ENCODE measurements around the gene PCP4L1.

PCP4L1 gene

GRCh38 chr1:161258439-161259344, at the start of gene PCP4L1:
Gene PCP4L1, plus strand, starts transcription at chr1:161258745. Its CDS starts 230 bp downstream, at chr1:161258975.
- TF ChIP-seq, protein P1, sequence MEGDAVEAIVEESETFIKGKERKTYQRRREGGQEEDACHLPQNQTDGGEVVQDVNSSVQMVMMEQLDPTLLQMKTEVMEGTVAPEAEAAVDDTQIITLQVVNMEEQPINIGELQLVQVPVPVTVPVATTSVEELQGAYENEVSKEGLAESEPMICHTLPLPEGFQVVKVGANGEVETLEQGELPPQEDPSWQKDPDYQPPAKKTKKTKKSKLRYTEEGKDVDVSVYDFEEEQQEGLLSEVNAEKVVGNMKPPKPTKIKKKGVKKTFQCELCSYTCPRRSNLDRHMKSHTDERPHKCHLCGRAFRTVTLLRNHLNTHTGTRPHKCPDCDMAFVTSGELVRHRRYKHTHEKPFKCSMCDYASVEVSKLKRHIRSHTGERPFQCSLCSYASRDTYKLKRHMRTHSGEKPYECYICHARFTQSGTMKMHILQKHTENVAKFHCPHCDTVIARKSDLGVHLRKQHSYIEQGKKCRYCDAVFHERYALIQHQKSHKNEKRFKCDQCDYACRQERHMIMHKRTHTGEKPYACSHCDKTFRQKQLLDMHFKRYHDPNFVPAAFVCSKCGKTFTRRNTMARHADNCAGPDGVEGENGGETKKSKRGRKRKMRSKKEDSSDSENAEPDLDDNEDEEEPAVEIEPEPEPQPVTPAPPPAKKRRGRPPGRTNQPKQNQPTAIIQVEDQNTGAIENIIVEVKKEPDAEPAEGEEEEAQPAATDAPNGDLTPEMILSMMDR (IDR thresholded peaks at IDR 0.05; ENCODE audit: low read depth, low read length, missing control alignments): no peak
- H3K4me3 ChIP-seq (replicated peaks; ENCODE audit: low read depth, low read length): peak within 1 kb of the TSS; percentile 20
- DNase-seq (ENCODE audit: extremely low read depth, low read depth): no peak

DNA sequence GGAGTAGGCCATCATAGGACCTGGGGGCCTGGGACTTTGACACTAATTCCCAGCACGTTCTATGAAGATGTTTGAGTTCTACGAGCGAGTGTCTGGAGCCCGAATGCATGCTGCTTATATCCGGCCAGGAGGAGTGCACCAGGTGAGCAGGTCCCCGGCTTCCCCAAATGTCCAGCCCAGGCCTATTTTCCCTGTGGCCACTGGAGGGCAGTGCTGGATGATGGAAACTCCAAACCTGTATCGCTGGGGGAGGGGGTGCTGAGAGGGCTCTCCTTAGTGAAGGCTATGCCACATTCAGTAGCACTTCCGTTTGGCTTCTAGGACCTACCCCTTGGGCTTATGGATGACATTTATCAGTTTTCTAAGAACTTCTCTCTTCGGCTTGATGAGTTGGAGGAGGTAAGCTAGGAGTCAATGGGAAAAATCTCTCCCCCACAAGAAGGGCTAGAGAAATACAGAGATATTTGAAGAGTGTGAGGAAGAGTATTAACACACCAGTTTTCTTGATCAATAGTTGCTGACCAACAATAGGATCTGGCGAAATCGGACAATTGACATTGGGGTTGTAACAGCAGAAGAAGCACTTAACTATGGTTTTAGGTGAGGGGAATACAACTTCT, 48.6 kb upstream of the PCP4L1 start:
- DNase-seq (ENCODE audit: extremely low read depth, low read depth): no peak
- no peak overlapping the region for H3K4me3 ChIP-seq (replicated peaks; ENCODE audit: low read depth, low read length)
- TF ChIP-seq, protein P1 (IDR thresholded peaks at IDR 0.05; ENCODE audit: low read depth, low read length, missing control alignments): peak; percentile 94

DNA sequence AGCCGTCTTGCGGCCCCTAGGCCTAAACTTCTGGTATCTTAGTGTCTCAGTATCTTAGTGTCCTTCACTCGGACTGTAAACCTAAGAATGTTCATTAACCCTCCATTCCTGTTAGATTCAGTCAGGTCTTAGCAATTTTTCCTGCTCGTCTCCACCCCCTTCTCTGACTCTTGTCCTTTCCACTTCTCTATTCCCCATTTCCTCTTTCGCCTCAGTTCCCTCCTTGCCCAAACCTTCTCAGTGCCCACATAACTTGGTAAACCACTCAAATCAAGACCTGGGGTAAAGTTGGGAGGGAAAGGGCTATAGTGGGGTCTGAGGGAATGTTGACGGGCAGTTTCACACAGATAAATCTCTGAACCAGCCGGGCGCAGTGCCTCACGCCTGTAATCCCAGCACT, 44.2 kb upstream of the PCP4L1 start:
- TF ChIP-seq, protein P1 (IDR thresholded peaks at IDR 0.05; ENCODE audit: low read depth, low read length, missing control alignments): no peak
- H3K4me3 ChIP-seq (replicated peaks; ENCODE audit: low read depth, low read length): no peak overlapping the region
- no peak for DNase-seq (ENCODE audit: extremely low read depth, low read depth)

GRCh38 chr1:161215076-161215475, 43.5 kb upstream of the PCP4L1 start, which contains the start of gene FCER1G:
Gene FCER1G, plus strand, starts transcription at chr1:161215295. Its CDS starts 27 bp downstream, at chr1:161215322.
- TF ChIP-seq, protein P1 (IDR thresholded peaks at IDR 0.05; ENCODE audit: low read depth, low read length, missing control alignments): no peak
- DNase-seq (ENCODE audit: extremely low read depth, low read depth): no peak
- H3K4me3 ChIP-seq (replicated peaks; ENCODE audit: low read depth, low read length): no peak within 1 kb of the TSS

DNA sequence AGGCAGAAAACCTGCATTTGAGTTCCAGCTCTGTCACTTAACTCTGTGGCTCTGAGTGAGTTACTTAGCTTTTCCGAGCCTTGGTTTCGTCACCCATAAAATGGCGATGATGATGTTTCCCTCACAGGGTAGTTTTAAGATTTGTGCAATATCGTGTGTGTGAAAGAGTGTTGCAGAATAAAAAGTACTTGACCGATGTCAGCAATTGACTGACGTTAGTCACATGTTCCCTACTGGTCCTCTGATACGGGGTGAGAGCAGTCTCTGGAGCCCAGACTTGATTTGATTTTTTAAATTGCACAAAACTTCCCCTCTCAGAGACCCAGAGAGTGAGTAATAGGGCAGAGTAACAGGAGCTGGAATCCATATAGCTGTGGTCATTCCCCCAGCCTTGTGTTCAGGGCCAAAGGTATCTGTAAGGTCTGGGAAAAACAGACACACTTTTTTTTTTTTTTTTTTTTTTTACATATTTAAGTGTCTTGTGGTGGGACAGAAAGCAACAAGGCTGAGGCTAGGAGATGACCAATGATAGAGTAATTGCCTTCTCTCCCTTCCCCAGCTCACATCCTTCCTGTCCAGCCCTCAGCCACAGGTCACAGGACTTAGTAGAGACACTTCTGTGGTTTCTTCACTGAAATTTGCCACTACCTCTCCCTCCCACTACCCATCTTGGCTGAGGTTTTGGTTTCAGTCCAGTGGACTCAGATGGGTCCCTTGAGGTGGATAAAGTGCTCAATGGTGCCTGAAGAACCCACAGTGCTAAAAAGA, 41.4 kb upstream of the PCP4L1 start:
- DNase-seq (ENCODE audit: extremely low read depth, low read depth): no peak
- H3K4me3 ChIP-seq (replicated peaks; ENCODE audit: low read depth, low read length): no peak overlapping the region
- TF ChIP-seq, protein P1 (IDR thresholded peaks at IDR 0.05; ENCODE audit: low read depth, low read length, missing control alignments): no peak

DNA sequence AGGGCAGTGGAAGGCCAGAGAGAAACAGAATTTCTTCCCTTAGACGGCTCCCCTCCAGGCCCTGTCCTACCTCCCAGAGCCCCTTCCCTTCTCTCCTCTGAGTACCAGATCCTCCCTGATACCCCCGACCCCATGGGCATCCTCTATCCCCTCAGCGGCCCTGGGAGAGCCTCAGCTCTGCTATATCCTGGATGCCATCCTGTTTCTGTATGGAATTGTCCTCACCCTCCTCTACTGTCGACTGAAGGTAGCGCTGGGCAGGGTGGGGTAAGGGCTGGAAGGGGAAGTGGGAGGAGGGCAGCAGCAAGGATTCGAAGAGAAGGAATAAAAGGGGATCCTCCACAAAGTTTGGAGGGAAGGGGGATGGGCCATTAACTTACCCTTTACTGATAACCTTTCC, 40.7 kb upstream of the PCP4L1 start:
- H3K4me3 ChIP-seq (replicated peaks; ENCODE audit: low read depth, low read length): no peak overlapping the region
- no peak for DNase-seq (ENCODE audit: extremely low read depth, low read depth)
- TF ChIP-seq, protein P1 (IDR thresholded peaks at IDR 0.05; ENCODE audit: low read depth, low read length, missing control alignments): no peak
